Glutamatergic neuron (in vitro differentiated cells): ENCODE data around the gene RASGRP2. TPM values are rescaled to one million over a fixed set of nuclear protein-coding genes. Genes with fewer than 3 reads are reported as not detected.
A peak's percentile ranks its signal among the peaks of the same experiment; 100 is the strongest.

Source experiments
- DNase-seq: peaks from one replicate; pipeline ENCODE4 v3.0.0; 2022
- H3K27ac Mint-ChIP-seq: one replicate; pipeline ENCODE4 v1.8.0; 2020; ENCODE audit warnings: mild to moderate bottlenecking, mixed read lengths, inconsistent platforms; ENCODE audit not compliant: unreplicated experiment
- H3K27me3 Mint-ChIP-seq: one replicate; pipeline ENCODE4 v1.8.0; 2020; ENCODE audit warnings: mild to moderate bottlenecking, moderate library complexity, mixed read lengths, inconsistent platforms; ENCODE audit not compliant: unreplicated experiment
- H3K36me3 Mint-ChIP-seq: one replicate; pipeline ENCODE4 v1.8.0; 2020; ENCODE audit warnings: mild to moderate bottlenecking, mixed read lengths, inconsistent platforms; ENCODE audit not compliant: unreplicated experiment
- H3K4me1 Mint-ChIP-seq: one replicate; pipeline ENCODE4 v1.8.0; 2020; ENCODE audit warnings: mild to moderate bottlenecking, low read depth, mixed read lengths, inconsistent platforms; ENCODE audit not compliant: unreplicated experiment
- H3K4me3 Mint-ChIP-seq: one replicate; pipeline ENCODE4 v1.8.0; 2020; ENCODE audit warnings: mild to moderate bottlenecking, mixed read lengths, inconsistent platforms; ENCODE audit not compliant: unreplicated experiment
- H3K9me3 Mint-ChIP-seq: one replicate; pipeline ENCODE4 v1.8.0; 2020; ENCODE audit warnings: mild to moderate bottlenecking, moderate library complexity, mixed read lengths, inconsistent platforms; ENCODE audit not compliant: unreplicated experiment
- total RNA-seq: library from RNA; stranded (reverse); fragmentation: NEBNext Ultra II Directional; extraction: Animal tissue kit (Norgen Biotek cat#: 25700); gene quantifications from one replicate; pipeline ENCODE4 v1.2.1, GENCODE V29; 2021; ENCODE audit not compliant: unreplicated experiment
- TF ChIP-seq, protein P1 (sequence below): fragments of 200-600 bp; sonication (generic); IDR thresholded peaks from one replicate; pipeline ENCODE4 v1.5.0; 2021; ENCODE audit not compliant: partially characterized antibody, unreplicated experiment

Gene RASGRP2
- total RNA-seq, 1 donor from 2014 or later = 2.9 TPM

DNA sequence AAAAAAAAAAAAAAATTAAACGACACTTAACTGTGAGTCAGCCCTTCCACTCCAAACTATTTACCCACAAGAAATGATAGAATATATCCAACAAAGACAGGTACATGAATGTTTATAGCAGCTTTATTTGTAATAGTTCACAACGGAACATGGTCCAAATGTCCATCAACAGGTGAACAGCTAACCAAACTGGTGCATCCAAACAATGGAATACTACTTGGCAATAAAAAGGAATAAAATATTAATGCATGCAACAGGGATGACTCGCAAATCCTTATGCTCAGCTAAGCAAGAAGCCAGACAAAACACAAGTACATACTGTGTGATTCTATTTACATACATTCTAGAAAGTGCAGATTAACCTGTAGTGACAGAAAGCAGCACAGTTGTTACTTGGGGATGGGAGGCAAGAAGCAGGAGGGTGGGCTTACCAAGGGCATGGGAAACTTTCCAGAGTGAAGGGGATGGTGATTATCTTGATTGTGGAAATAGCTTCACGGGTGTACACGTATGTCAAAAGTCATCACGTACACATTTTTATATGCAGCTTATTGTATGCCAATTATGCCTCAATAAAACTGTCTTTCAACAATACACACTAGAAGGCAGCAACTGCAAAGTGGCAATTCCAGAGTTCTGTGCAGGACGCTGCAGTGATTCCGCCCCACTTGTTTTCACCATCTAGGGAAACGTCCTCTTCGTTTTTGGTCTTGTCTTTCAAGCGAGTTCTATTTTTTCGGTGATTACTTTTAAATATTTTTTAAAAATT lies 41.1 kb upstream of the RASGRP2 start:
- H3K27me3 Mint-ChIP-seq = no peaks in the 10 kb centered on the region
- H3K27ac Mint-ChIP-seq = no peak overlapping the region
- H3K4me3 Mint-ChIP-seq = no peak overlapping the region
- H3K4me1 Mint-ChIP-seq = no peaks in the 10 kb centered on the region
- H3K36me3 Mint-ChIP-seq = no peaks in the 10 kb centered on the region
- no peak for DNase-seq
- no peaks in the 10 kb centered on the region for H3K9me3 Mint-ChIP-seq
- TF ChIP-seq, protein P1, sequence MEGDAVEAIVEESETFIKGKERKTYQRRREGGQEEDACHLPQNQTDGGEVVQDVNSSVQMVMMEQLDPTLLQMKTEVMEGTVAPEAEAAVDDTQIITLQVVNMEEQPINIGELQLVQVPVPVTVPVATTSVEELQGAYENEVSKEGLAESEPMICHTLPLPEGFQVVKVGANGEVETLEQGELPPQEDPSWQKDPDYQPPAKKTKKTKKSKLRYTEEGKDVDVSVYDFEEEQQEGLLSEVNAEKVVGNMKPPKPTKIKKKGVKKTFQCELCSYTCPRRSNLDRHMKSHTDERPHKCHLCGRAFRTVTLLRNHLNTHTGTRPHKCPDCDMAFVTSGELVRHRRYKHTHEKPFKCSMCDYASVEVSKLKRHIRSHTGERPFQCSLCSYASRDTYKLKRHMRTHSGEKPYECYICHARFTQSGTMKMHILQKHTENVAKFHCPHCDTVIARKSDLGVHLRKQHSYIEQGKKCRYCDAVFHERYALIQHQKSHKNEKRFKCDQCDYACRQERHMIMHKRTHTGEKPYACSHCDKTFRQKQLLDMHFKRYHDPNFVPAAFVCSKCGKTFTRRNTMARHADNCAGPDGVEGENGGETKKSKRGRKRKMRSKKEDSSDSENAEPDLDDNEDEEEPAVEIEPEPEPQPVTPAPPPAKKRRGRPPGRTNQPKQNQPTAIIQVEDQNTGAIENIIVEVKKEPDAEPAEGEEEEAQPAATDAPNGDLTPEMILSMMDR = no peak

DNA sequence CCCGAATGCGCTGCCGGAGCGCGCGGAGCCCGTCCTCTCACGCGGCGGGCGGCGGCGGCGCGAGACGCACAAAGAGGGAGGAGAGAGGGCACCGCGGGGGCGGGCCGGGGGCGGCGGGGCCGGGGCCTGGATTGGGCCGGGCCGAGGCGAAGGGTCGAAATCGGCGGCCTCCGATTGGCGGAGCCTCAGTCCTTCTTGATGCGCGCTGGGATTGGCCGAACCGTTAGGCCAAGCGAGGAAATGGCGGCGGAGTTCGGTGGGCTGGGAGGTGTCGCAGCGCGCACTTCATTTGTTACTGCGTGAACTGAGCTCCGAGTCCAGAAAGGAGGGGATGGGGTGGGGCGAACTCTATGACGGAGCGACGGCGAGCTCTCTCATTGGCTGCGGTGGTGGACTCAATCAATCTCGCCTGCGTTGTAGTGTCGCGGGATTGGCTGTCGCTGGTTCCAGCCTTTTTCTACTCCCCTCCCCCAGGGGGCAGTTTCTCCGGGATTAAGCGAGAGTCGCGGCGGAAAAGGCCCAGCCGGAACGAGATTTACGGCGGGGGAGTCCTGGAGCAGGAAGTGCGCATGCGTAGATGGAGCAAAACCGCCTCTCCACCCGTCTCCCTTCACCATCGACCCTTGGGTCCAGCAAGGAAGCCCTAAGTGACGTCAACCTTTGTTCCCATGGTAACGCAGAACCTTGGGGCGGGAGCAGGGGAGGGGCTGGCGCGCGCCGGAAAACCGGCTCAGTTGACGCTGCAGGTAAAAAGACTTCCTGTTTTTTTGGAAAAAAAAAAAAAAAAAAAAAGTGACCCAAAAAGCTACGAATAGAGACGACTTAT lies 34.7 kb upstream of the RASGRP2 start, which contains the start of gene SF1:
TSS of gene SF1 (minus strand) at position 70 of the 826 bp plus-strand sequence. CDS start 150 bp downstream, outside the sequence.
- TF ChIP-seq, protein P1 = no peak
- H3K4me3 Mint-ChIP-seq = peak within 1 kb of the TSS; percentile 95
- peaks cover 12% of the 10 kb centered on the region for H3K27me3 Mint-ChIP-seq
- peaks cover 20% of the 10 kb centered on the region for H3K4me1 Mint-ChIP-seq
- H3K9me3 Mint-ChIP-seq = peaks cover 11% of the 10 kb centered on the region
- DNase-seq = peak; percentile 98
- peak within 1 kb of the TSS; percentile 92 for H3K27ac Mint-ChIP-seq
- no peaks in the 10 kb centered on the region for H3K36me3 Mint-ChIP-seq

DNA sequence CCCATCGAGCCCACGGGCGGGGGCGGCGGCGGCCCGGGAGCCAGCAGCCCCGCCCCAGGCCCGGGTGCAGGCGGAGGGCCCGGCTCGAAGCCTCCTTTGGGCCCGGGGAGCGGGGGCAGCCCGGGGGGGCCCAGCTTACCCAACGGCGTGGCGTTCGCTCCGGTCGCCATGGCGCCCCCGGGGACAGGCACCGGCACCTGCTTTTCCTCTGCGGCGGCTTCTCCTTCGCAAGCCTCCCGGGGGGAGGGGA lies 34.2 kb upstream of the RASGRP2 start:
- no peak for DNase-seq
- H3K4me3 Mint-ChIP-seq = no peak overlapping the region
- H3K9me3 Mint-ChIP-seq = peaks cover 11% of the 10 kb centered on the region
- no peak overlapping the region for H3K27ac Mint-ChIP-seq
- TF ChIP-seq, protein P1 = no peak
- no peaks in the 10 kb centered on the region for H3K36me3 Mint-ChIP-seq
- H3K27me3 Mint-ChIP-seq = peaks cover 12% of the 10 kb centered on the region
- peaks cover 20% of the 10 kb centered on the region for H3K4me1 Mint-ChIP-seq

DNA sequence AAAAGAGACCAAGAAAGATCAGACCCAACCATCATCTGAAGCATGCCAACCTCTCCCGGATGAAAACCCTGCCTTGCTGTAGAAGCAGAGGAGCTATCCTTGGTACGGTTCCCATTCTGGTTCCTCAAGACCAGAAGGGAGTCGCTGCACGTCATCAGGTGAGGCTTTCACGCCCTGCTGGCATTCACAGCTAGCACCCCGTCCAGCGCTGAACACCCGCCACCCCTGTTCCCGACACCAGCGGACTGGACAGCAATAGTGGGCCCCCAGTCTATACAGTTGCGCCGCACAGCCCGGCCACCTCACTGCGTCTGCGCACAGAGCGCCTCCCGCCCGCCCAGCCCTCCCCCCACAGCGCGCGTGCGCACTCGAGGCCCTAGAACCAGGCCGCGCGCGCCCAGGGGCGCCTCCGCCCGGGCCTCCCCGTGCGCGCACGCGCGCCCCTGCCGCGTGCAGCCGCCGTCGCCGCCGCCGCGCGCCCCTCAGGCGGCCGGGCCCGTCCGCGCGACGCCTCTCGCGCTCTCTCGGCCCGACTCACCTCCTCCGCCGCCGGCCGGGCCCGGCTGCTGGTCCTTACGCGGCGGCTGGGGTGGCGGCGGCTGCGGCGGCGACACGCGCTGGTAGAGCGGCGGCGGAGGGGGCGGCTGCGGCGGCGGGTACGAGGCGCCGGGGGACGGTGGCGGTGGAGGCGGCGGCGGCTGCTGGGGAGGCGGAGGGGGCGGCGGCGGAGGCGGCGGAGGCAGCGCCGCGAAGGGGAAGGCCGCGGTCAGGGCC lies 33.7 kb upstream of the RASGRP2 start:
- peak; percentile 84 for DNase-seq
- Mint-ChIP-seq H3K9me3 (peaks cover 11% of the 10 kb centered on the region), H3K36me3 (no peaks in the 10 kb centered on the region), H3K4me1 (peaks cover 20% of the 10 kb centered on the region), H3K27me3 (peaks cover 12% of the 10 kb centered on the region), H3K4me3 (peak overlapping the region; percentile 95), H3K27ac (peak overlapping the region; percentile 80)
- TF ChIP-seq, protein P1 = no peak
